Transverse colon (tissue), 4 donors: ENCODE data around the gene ATRAID. TPM values are rescaled to one million over a fixed set of nuclear protein-coding genes. Genes with fewer than 3 reads are reported as not detected.

Source experiments
- DNase-seq: peaks from one replicate; pipeline ENCODE4 v3.0.0-alpha.2; 2019
- H3K27ac ChIP-seq, 4 donors: fragments of 200-600 bp; sonication (generic); 2 replicates each; pipeline ENCODE4 v1.5.1; 2016 to 2018; ENCODE audit warnings: inconsistent platforms in 4 of 4
- H3K27me3 ChIP-seq: fragments of 200-600 bp; sonication (generic); 2 replicates; pipeline ENCODE4 v1.5.1; 2017; ENCODE audit warnings: inconsistent platforms
- H3K36me3 ChIP-seq, 4 donors: fragments of 200-600 bp; sonication (generic); 2 replicates each; pipeline ENCODE4 v1.5.1; 2017 to 2019; ENCODE audit warnings: inconsistent platforms in 4 of 4
- H3K4me1 ChIP-seq, 4 donors: fragments of 200-600 bp; sonication (generic); 2 replicates each; pipeline ENCODE4 v1.5.1; 2017 to 2020; ENCODE audit warnings: inconsistent platforms in 4 of 4
- H3K4me3 ChIP-seq, 4 donors: fragments of 200-600 bp; sonication (generic); 1 replicate in 1 of 4; 2 replicates in 3 of 4; pipeline versions ENCODE4 v1.5.1 to v1.6.1; 2017 to 2019; ENCODE audit warnings: inconsistent platforms in 4 of 4
- H3K9me3 ChIP-seq, 2 donors: fragments of 200-600 bp; sonication (generic); 2 replicates each; pipeline ENCODE4 v1.5.1; 2017 to 2019; ENCODE audit warnings: inconsistent platforms in 2 of 2
- CTCF ChIP-seq, 5 experiments: fragments of 200-600 bp in 3 of 5; fragments of 450-650 bp in 2 of 5; sonication (generic) in 3 of 5; IDR thresholded peaks; 1 replicate in 2 of 5; 2 replicates in 3 of 5; pipeline ENCODE4 v1.5.1; 2016 to 2017; ENCODE audit warnings: antibody characterized with exemption in 5 of 5, inconsistent platforms in 3 of 5, mild to moderate bottlenecking in 2 of 5, moderate library complexity in 1 of 5
- EP300 ChIP-seq: sonication (generic); formaldehyde crosslinking; IDR thresholded peaks from one replicate; pipeline ENCODE4 v1.6.1; 2017; ENCODE audit warnings: antibody characterized with exemption, low read depth
- POLR2A ChIP-seq: fragments of 450-650 bp; IDR thresholded peaks from one replicate; pipeline ENCODE4 v1.6.1; 2016; ENCODE audit warnings: antibody characterized with exemption, mild to moderate bottlenecking, moderate library complexity
- POLR2AphosphoS5 ChIP-seq, 3 donors: sonication (generic); formaldehyde crosslinking; IDR thresholded peaks; one replicate each; pipeline ENCODE4 v1.6.1; 2016; ENCODE audit warnings: antibody characterized with exemption in 3 of 3
- WGBS, 2 donors: methylation state at CpG; one replicate each; pipeline ENCODE4 v1.1.5; 2018; ENCODE audit warnings: low coverage in 1 of 2; 5-methylcytosine and 5-hydroxymethylcytosine counted together
- in situ Hi-C, 4 donors: fragments of 200-750 bp; cut with MboI; loops; one replicate each; pipeline versions ENCODE4 v1.15.0 to v1.15.1; 2017; ENCODE audit warnings: low sequenced_read_pairs in 3 of 4, low pct_ligation_motif_present in 1 of 4, low pct_unique_long_range_greater_than_20kb in 1 of 4
- intact Hi-C: fragments of 100-400 bp; cut with DNase I; formaldehyde crosslinking; loops from one replicate; pipeline ENCODE4 v1.15.1; 2023; ENCODE audit warnings: low total_unique reads
- total RNA-seq, 4 donors: library from RNA; depleted of rRNA; stranded (reverse); fragments of >200 nt; gene quantifications; one replicate each; pipeline ENCODE4 v1.1.0, GENCODE V29; 2016

The ATRAID gene
- total RNA-seq, 4 donors from 2014 or later: 64.7 to 179 (median 121) TPM

- in situ Hi-C loops: no loop called here
- Histone ChIP-seq H3K27ac (no peak overlapping the region), H3K36me3 (peaks cover 0 to 5% (median 0%) of the 10 kb centered on the region in 4 donors), H3K27me3 (peaks cover 9% of the 10 kb centered on the region), H3K4me3 (no peak overlapping the region), H3K9me3 (no peaks in the 10 kb centered on the region), H3K4me1 (peaks cover 0 to 9% (median 2%) of the 10 kb centered on the region in 4 donors)
- TF ChIP-seq CTCF (IDR thresholded peaks at IDR 0.05): no peak
- no peak for TF ChIP-seq POLR2A
- no peak for TF ChIP-seq EP300
- TF ChIP-seq POLR2AphosphoS5 (IDR thresholded peaks at IDR 0.05): no peak
- no peak for DNase-seq
- 82 to 91% methylated on average over 4 of the region's 4 CpGs for WGBS, 2 donors
- intact Hi-C loops: no loop called here
Measured at GRCh38 chr2:27245626-27246025, 33.8 kb downstream of the ATRAID start.

DNA sequence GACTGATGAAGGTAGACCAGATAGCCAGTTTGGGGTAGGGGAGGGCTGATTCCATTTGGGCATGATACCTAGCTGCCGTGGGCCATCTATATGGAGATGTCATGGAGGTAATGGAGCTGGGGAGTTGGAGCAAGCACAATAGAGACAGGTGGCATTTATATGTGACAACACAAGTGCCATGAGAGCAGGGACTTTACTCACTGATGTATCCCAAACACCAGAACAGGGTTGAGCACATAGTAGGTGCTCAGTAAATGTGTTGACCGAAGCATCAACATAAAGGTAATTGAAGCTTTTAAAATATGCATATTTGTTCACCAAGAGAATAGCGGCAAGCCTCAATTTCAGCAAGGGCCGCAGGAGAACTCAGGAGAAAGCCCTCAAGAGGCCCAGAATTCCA, 36.1 kb downstream of the ATRAID start:
- WGBS, 2 donors: 84 to 100% methylated on average over 1 to 4 of the region's 4 CpGs
- TF ChIP-seq POLR2A (no peak), CTCF (IDR thresholded peaks at IDR 0.05) (no peak), EP300 (no peak), POLR2AphosphoS5 (IDR thresholded peaks at IDR 0.05) (no peak)
- in situ Hi-C loops: no loop called here

DNA sequence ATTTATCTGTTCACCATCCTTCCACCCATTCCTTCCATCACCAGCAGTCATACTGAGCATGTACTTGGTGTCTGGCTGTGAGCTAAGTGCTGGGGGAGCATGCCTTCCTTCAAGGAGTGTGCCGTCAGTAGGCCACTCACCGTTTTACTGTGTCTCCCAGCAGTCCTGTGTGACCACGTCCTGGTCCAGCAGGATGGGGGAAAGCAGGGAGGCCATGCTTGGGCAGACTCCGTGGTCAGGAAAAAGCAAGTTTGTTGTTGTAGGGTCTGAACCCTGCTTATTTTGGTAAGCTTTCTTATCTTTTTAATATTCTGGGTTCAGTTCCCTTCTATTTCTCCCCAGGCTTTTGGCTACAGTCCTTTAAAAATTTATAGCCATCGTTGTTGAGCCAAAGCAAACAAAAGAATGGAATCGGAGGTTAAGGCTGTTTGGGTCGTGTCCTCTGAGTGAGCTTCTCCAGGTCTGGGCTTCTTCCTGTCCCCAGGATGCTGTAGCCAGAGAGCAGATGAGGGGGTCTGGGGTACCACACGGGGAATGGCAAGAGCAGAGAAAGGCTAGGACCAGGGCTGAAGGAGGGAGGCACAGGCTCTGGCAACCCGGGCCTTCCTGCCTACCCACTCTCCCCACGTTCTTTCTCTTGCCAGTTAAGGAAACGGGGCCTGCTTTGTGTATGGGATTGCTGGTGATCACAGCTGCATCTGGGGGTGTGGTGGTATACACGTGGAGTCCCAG, 37.5 kb downstream of the ATRAID start:
- H3K27ac ChIP-seq: no peak overlapping the region
- WGBS, 2 donors: 37 to 44% methylated on average over 3 to 12 of the region's 12 CpGs
- no peaks in the 10 kb centered on the region for H3K9me3 ChIP-seq
- H3K4me1 ChIP-seq: peaks cover 0 to 9% (median 2%) of the 10 kb centered on the region in 4 donors
- peaks cover 35% of the 10 kb centered on the region for H3K27me3 ChIP-seq
- in situ Hi-C loops (no loop called here), intact Hi-C loops (no loop called here)
- H3K36me3 ChIP-seq: no peaks in the 10 kb centered on the region
- H3K4me3 ChIP-seq: no peak overlapping the region
- DNase-seq: no peak
- TF ChIP-seq POLR2AphosphoS5 (IDR thresholded peaks at IDR 0.05) (no peak), CTCF (IDR thresholded peaks at IDR 0.05) (no peak), POLR2A (no peak), EP300 (no peak)

More for the DNA sequence above, 36.1 kb downstream of the ATRAID start:
- no peak overlapping the region for H3K4me3 ChIP-seq
- H3K4me1 ChIP-seq: peaks cover 0 to 9% (median 2%) of the 10 kb centered on the region in 4 donors
- DNase-seq: no peak
- no peaks in the 10 kb centered on the region for H3K9me3 ChIP-seq
- peaks cover 23% of the 10 kb centered on the region for H3K27me3 ChIP-seq
- peaks cover 0 to 4% (median 0%) of the 10 kb centered on the region in 4 donors for H3K36me3 ChIP-seq
- intact Hi-C loops: no loop called here
- H3K27ac ChIP-seq: no peak overlapping the region

DNA sequence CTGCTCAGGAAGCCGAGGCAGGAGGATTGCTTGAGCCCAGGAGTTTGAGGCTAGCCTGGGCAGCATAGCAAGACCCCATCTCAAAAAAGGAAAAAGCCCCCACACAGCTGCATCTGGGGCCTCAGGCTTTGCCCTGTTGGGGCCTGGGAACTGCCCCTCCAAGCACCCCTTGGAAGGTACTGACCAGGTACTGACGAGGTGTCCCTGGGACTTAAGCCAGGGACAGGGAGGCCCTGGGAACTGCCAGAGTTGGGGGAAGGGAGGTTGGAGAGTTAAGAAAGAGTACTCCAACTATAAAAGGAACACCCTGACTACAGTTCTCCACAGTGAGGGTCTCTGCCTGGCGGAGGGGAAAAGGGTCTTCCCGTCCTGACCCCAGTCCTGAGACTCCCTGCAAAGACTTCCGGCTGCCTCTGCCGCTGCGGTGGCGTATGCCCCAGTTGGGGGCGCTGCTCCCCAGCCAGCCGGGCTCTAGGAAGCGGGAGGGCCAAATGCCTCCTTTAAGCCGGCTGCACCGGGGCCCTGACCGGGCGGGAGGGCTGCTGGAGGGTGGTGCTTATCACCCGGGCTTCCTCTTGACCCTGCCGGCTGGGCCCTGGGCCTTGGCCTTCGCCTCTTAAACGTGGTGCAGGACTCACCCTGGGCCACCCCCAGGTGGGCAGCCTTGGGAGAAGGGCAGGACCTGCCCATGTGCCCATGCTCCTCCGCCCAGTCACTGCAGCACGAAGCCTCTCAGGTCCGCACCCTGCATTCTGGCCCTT, 38.2 kb downstream of the ATRAID start:
- intact Hi-C loops (no loop called here), in situ Hi-C loops (no loop called here)
- Histone ChIP-seq H3K9me3 (no peaks in the 10 kb centered on the region), H3K27me3 (peaks cover 40% of the 10 kb centered on the region), H3K36me3 (no peaks in the 10 kb centered on the region), H3K27ac (no peak overlapping the region), H3K4me1 (peaks cover 0 to 9% (median 2%) of the 10 kb centered on the region in 4 donors), H3K4me3 (no peak overlapping the region)
- peak; percentile 33 to 53 (median 49) for TF ChIP-seq CTCF (IDR thresholded peaks at IDR 0.05)
- no peak for TF ChIP-seq POLR2A
- DNase-seq: peak; percentile 58
- 22% methylated on average over 14 of the region's 22 CpGs; no CpG with 5 or more reads in 1 of the 2 donors for WGBS, 2 donors
